ENCODE data around the gene MYADML2. TPM values are rescaled to one million over a fixed set of nuclear protein-coding genes. Genes with fewer than 3 reads are reported as not detected.

The MYADML2 gene
- total and polyA plus RNA-seq, 8 donors, result not detected

GRCh38 chr17:81944858-81945257 is 2.2 kb downstream of the MYADML2 start:
- TF ChIP-seq POLR2A (IDR thresholded peaks at IDR 0.05) (no peak), EP300 (IDR thresholded peaks at IDR 0.05) (no peak), POLR2AphosphoS5 (IDR thresholded peaks at IDR 0.05) (no peak), CTCF (IDR thresholded peaks at IDR 0.05) (no peak)
- no peaks in the 10 kb centered on the region for H3K9me3 ChIP-seq
- no peak for DNase-seq
- H3K27ac ChIP-seq, result no peak overlapping the region
- peaks cover 0 to 57% (median 12%) of the 10 kb centered on the region in 3 donors for H3K27me3 ChIP-seq
- no peak overlapping the region for H3K4me3 ChIP-seq
- intact Hi-C loops (cut with DNase I; ENCODE audit: low total_unique reads), result no loop called here
- no peaks in the 10 kb centered on the region for H3K36me3 ChIP-seq
- peaks cover 0 to 13% (median 0%) of the 10 kb centered on the region in 4 donors for H3K4me1 ChIP-seq
- WGBS, 5 donors, result 82 to 93% (median 90%) methylated on average over 9 of the region's 9 CpGs

- 39 to 67% (median 46%) methylated on average over 5 to 12 of the region's 12 CpGs for WGBS, 5 donors
- Histone ChIP-seq H3K9me3 (no peaks in the 10 kb centered on the region), H3K27ac (no peak overlapping the region), H3K27me3 (peaks cover 0 to 67% (median 12%) of the 10 kb centered on the region in 3 donors), H3K36me3 (no peaks in the 10 kb centered on the region), H3K4me1 (peaks cover 2 to 26% (median 8%) of the 10 kb centered on the region in 4 donors), H3K4me3 (no peak overlapping the region)
- TF ChIP-seq POLR2AphosphoS5 (IDR thresholded peaks at IDR 0.05), result no peak
- TF ChIP-seq POLR2A (IDR thresholded peaks at IDR 0.05), result no peak
- TF ChIP-seq EP300 (IDR thresholded peaks at IDR 0.05), result no peak
- no peak for TF ChIP-seq CTCF (IDR thresholded peaks at IDR 0.05)
- no peak for DNase-seq
- intact Hi-C loops (cut with DNase I; ENCODE audit: low total_unique reads), result no loop called here
Measured at GRCh38 chr17:81942167-81942553, 4.9 kb downstream of the MYADML2 start.

GRCh38 chr17:81941484-81942166 is 5.4 kb downstream of the MYADML2 start:
- no peaks in the 10 kb centered on the region for H3K9me3 ChIP-seq
- intact Hi-C loops (cut with DNase I; ENCODE audit: low total_unique reads), result no loop called here
- H3K27me3 ChIP-seq, result peaks cover 0 to 72% (median 12%) of the 10 kb centered on the region in 3 donors
- DNase-seq, result no peak
- H3K4me3 ChIP-seq, result no peak overlapping the region
- no peaks in the 10 kb centered on the region for H3K36me3 ChIP-seq
- H3K4me1 ChIP-seq, result peaks cover 8 to 30% (median 13%) of the 10 kb centered on the region in 4 donors
- no peak overlapping the region for H3K27ac ChIP-seq
- TF ChIP-seq POLR2AphosphoS5 (IDR thresholded peaks at IDR 0.05) (no peak), POLR2A (IDR thresholded peaks at IDR 0.05) (no peak), CTCF (IDR thresholded peaks at IDR 0.05) (no peak)
- whole genome bisulfite sequencing, 5 donors, result 42 to 80% (median 47%) methylated on average over 1 to 30 of the region's 30 CpGs

- TF ChIP-seq CTCF (IDR thresholded peaks at IDR 0.05) (no peak), POLR2A (IDR thresholded peaks at IDR 0.05) (no peak), EP300 (IDR thresholded peaks at IDR 0.05) (no peak), POLR2AphosphoS5 (IDR thresholded peaks at IDR 0.05) (no peak)
- intact Hi-C loops (cut with DNase I; ENCODE audit: low total_unique reads), result no loop called here
- no peaks in the 10 kb centered on the region for H3K36me3 ChIP-seq
- no peak overlapping the region for H3K27ac ChIP-seq
- peaks cover 9 to 37% (median 21%) of the 10 kb centered on the region in 4 donors for H3K4me1 ChIP-seq
- no peaks in the 10 kb centered on the region for H3K9me3 ChIP-seq
- H3K27me3 ChIP-seq, result peaks cover 0 to 71% (median 12%) of the 10 kb centered on the region in 3 donors
- no peak for DNase-seq
- H3K4me3 ChIP-seq, result no peak overlapping the region
- 89 to 93% (median 92%) methylated on average over 34 to 56 of the region's 56 CpGs for WGBS, 5 donors
Measured at GRCh38 chr17:81940538-81941483, 6.2 kb downstream of the MYADML2 start.
